ENCODE measurements around the gene KNDC1.
"Not testable (repeated sequence)": the region's sequence is repeated elsewhere in the genome, so short reads cannot be mapped to it uniquely, and the experiment has no call there.

KNDC1 gene

DNA sequence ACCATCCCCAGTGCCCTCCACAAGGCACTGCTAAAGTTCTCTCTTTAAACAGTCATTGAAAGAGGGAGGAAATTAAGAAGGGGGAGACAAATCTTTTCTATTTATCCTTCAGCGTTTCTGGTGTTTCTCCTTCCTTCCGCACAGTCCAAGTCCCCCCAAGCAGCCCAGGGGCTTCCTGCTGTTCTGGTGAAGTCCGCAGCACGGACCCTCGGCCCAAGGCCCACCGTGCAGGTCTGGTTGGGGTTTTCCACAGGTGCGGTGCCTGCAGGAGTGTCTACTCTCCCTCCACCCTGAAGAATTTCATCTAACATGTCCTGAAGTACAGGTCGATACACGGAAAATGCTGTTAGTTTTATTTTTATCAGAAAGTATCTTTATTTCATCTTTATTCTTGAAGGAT lies 34.1 kb upstream of the KNDC1 start:
- DNase-seq, result no peak

DNA sequence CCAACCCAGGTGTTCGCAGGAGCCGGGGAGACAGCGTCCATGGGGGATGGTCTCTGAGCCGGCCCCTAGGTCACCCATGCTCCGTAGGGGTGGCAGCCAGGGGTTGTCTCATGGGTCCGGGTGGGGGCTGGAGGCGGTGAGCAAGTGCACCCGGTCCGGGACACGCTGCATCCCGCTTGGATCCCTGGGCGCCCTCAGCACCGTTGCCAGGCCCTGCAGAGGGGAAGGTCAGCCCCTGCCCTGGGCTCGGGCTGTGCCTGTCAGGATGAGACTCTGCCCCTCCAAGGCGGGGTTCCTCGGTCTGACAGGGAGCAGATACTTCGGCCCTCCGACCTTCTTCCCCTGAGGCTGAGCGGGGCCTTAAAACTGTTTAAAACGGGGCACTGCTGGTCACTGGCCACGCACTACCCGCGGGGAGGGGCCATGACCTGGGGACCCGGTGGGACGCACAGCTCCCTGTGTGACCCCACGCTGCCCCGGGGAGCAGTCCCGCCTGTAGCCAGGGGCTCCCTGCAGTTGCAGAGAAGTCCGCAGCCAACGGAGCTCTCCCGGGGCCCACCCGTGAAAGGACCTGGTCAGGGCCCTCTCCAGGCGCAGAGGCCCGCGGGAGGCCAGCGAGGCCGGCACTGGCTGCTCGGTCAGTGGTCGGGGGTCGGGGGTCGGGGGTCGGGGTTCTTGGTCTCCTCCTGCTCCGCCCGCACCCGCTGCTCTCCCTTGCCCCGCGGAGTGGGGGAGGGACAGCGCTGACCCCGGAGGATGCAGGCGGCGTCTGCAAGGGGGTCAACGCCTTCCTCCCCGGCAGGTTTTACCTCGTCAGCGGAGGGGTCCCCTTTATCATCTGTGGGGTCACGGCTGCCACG lies 33.4 kb upstream of the KNDC1 start:
- DNase-seq, result no peak

DNA sequence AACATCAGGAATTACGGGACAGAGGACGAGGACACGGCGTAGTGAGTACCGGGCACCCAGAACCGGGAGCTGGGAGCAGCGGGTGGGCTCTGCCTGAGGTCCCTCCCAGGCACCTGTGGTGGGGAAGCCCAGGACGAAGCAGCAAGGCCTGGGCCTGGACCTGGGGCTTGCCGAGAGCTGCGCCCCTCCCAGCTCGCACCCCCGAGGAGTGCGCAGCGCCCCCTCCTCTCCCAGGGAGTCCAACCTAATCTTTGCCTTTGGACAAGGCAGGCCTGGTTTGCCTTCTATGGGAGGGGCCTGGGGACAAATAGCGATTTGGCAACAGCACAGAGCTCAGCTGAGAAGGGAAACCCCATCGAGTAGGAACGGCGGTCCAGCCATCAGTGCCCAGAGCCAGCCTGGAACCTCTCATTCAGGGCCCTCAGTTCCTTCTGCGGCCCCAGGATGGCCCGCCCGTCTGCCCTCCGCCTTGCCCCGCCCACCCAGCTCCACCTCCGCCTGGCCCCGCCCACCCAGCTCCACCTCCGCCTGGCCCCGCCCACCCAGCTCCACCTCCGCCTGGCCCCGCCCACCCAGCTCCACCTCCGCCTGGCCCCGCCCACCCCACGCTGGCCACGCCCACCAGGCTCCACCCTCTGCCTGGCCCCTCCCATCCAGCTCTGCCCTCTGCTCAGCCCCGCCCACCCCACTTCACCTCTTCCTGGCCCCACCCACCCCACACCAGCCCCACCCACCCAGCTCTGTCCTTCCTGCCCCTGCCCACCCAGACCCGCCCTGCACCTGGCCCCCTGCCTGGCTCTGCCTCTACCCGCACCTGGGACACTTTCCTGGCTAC lies 32.5 kb upstream of the KNDC1 start:
- DNase-seq, result no peak

DNA sequence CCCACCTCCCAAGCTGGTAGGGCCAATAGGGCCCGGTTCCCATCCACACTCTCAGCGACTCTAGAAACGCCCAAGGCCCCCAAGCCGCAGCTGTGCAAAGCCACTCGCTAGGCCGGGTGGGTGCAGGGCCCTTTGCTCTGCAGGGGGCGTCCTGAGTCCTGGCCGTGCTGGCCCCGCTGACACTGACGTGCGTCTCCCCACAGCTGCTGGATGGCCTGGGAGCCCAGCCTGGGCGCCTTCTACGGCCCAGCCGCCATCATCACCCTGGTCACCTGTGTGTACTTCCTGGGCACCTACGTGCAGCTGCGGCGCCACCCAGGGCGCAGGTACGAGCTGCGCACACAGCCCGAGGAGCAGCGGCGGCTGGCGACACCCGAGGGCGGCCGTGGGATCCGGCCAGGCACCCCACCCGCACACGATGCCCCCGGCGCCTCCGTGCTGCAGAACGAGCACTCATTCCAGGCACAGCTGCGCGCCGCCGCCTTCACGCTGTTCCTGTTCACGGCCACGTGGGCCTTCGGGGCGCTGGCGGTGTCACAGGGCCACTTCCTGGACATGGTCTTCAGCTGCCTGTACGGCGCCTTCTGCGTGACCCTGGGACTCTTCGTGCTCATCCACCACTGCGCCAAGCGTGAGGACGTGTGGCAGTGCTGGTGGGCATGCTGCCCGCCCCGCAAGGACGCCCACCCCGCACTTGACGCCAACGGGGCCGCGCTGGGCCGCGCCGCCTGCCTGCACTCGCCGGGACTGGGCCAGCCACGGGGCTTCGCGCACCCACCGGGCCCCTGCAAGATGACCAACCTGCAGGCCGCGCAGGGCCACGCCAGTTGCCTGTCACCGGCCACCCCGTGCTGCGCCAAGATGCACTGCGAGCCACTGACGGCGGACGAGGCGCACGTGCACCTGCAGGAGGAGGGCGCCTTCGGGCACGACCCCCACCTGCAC lies 31.6 kb upstream of the KNDC1 start:
- no peak for DNase-seq

DNA sequence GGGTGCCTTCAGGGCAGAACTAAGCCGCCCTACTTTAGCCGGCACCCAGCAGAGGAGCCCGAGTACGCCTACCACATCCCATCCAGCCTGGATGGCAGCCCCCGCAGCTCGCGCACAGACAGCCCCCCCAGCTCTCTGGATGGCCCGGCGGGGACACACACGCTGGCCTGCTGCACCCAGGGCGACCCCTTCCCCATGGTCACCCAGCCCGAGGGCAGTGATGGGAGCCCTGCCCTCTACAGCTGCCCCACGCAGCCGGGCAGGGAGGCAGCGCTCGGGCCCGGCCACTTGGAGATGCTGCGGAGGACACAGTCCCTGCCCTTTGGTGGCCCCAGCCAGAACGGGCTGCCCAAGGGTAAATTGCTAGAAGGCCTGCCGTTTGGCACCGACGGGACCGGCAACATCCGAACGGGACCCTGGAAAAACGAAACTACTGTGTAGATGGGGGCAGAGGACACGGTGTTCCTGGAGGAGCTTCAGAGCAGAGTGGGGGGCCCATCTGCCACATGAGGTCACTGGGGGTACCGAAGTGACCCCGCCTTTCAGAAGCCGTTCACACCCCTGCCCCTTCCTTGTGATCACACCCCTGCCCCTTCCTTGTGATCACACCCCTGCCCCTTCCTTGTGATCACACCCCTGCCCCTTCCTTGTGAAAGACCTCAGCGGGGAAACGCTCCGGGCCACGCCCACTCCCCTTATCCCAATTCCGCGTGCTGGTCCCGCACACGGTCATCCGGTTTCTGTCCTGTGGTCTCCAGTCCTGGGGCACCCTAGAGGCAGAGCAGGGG lies 30.8 kb upstream of the KNDC1 start:
- DNase-seq, result no peak

DNA sequence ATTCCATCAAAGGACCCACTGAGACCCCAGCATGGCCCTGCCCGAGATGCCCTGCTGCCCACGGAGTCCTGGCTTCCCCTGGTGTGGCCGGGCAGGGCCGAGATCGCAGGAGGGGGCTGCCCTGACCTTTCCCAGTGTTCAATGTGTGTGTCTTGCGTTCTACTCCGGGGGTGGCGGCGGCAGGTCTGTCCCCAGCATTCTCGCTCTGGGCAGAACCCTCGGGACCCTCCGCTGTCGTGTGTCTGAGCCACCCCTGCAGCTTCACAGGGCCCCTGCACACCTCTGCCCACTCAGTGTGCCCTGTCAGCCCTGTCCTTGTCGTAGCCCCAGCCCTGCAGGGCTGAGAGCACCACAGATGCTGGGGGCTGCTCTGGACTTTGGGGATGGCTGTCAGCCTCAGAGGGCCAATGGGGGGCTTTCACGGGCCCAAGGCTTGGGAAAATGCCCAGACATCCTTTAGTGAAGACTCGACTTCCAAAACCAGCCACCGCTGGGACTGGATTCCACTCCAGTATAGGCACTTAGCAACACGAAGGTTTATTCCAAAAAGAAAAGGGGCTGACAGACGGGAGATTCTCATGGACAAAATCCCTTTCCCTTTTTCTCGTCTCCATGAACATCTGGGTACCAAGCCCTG lies 30.0 kb upstream of the KNDC1 start:
- DNase-seq, result no peak

DNA sequence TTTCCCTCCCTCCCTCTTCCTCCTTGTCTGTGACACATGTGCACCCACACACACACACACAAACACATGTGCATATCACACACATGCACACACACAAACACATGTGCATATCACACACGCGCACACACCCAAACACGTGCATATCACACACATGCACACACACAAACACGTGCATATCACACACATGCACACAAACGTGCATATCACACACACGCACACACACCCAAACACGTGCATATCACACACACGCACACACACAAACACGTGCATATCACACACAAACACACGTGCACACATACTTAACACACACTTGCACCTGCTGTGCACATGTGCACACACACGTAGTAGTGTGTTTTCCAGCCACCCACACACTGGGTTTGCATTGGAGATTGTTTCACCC lies 29.4 kb upstream of the KNDC1 start:
- no peak for DNase-seq

DNA sequence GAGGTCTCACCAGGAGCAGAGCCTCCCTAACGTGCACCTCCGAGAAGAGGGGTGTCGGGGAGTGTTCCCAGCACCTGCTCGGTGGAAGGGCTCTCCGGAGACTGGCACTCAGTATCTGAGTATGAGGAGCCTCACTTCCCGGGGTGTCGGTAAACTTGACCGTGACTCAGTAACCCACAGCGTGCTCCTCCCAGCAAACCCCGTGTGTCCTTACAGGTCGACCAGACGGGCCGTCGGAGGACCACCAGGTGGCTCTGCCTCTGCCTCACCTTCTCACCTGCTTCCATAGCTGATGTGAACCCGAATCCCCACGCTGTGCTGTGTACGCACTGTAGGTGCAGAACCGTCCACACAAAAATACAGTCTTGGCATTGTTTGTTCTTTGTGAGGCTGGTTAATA lies 29.0 kb upstream of the KNDC1 start:
- no peak for DNase-seq

DNA sequence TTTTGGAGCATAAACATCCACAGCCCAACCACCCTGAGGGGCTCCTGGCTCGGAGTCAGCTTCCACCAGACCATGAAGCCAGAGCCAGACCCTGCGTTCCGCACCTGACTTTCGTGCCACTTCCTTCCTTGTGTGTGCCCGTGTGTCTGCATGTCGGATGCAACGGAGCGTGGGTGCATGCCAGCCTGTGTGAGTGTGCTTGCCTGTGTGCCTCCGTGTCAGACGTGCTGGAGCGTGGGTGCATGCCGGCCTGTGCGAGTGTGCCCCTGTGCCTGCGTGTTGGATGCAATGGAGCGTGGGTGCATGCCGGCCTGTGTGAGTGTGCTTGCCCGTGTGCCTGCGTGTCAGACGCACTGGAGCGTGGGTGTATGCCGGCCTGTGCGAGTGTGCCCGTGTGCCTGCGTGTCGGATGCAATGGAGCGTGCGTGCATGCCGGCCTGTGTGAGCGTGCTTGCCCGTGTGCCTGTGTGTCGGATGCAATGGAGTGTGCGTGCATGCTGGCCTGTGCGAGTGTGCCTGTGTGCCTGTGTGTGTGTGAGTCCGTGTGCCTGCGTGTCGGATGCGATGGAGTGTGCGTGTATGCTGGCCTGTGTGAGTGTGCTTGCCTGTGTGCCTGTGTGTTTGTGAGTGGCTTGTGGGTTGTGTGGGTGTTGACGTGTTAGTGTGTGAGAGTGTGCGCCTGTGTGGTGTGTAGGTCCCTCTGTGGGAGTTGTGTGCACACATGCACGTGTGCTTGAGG lies 28.1 kb upstream of the KNDC1 start:
- no peak for DNase-seq

DNA sequence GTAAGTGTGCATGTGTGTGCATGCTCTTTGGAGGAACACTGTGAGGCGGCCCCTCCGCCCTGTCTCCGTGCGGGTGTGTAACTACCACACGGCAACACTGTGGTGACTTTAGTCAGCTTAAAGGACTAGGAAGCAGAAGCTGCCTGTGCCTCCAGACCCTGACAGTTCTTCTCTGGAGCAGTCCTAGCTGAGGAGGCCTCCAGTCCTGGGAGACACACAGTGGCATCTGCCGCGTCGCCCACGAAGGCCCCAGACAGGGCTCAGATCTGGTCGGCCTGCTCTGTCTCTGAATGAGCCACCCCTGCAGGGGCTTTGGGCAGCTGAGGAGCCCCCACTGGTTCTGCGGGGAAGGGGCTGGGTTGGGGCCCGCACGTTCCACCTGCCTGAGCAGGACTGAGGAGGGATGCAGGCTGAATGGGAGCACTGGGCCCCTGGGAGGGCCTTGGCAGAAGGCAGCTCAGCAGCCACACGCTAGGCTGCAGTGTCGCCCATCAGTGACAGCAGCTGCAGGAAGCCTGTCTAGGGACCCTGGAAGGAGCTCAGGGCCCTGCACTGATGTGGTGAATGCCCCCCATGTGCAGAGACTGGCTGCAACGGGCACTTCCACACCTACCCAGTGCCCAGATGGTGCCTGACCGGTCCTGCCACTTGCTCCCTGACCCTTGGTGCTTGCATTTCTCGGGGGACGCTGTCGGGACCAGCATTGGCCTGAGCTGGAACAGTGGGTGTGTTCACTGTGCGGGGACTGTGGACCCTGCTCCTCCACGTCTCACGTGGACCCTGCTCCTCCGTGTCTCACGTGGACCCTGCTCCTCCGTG lies 27.3 kb upstream of the KNDC1 start:
- no peak for DNase-seq

DNA sequence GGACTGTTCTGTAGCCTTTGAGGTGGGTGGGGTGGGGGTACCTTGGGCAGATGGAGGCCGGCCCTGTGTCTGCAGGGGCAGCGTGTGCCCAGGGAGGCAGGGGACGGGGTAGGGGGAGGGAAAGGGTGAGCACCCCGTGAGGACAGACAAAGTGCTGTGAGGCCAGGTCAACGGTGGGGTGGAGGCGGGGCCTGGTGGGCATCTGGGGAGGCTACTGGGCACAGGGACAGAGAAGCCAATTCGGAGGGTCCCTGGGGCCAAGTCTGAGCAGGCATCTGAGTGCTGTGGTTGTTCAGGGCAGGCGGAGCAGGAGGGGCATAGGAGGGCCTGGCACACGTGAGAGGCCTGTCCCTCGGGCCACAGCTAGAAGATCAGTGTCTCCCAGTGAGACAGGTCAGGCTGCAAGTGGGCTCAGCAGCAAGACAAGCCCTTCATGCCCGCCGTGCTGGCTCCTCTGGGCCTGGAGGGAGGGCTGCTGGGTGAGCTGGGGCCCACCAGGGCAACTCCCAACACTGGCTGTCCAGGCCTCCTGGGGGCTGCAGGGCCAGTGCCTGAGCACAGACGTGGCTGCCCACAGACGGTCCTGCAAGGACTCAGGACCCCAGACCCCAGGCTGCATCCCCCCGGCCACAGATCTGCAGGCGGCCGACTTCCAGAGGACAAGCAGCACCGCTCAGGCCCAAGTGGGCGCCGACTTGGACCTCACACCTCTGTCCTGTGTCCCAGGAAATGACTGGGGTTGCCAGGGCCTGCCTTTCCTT lies 26.4 kb upstream of the KNDC1 start:
- no peak for DNase-seq

DNA sequence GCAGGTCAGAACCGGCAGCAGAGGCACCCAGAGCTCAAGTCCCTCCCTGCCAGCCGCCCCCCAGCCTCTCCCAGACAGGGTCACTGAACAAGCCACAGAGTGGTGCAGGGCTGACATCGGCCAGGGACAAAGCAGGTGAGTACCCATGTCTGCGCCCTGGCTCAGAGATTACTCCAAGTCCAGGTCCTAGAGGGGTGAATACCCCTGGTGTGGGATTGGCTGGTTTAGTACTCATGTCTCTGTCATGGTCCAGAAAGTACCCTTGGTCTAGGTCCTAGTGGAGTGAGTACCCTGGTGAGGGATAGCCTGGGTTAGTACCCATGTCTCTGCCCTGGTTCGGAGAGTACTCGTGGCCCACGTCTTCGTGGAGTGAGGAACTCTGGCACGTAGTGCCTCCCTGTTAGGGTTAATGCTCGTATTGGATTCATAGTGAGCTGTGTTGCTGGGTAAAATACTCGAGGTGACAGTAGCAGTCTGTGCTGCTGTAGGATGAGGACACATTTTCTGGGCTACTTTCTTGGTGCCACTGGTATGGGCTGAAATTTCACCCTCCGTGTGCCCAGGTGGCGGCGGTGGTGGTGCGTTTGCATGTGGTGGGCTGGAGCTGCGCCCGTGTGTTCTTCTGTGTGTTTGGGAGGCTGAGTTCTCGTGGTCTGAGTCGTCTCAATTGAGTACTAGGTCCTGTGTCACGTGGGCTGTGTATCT lies 25.5 kb upstream of the KNDC1 start:
- DNase-seq, result no peak

DNA sequence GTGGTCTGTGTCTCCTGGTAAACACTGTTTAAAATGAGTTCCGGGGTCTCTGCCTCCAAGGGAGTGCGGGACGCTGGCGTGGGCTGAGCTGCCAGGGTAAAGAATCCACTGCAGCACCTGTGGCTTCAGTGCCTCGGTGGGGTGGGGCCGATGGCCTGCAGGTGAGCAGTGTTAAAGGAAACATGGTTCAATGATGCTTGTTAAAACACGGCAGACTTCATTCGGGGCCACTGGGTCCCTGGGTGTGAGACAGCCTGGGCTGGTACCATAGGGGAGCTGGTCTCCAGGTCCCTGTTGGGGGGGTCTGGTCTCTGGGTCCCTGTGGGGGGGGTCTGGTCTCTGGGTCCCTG lies 24.9 kb upstream of the KNDC1 start:
- DNase-seq, result no peak

DNA sequence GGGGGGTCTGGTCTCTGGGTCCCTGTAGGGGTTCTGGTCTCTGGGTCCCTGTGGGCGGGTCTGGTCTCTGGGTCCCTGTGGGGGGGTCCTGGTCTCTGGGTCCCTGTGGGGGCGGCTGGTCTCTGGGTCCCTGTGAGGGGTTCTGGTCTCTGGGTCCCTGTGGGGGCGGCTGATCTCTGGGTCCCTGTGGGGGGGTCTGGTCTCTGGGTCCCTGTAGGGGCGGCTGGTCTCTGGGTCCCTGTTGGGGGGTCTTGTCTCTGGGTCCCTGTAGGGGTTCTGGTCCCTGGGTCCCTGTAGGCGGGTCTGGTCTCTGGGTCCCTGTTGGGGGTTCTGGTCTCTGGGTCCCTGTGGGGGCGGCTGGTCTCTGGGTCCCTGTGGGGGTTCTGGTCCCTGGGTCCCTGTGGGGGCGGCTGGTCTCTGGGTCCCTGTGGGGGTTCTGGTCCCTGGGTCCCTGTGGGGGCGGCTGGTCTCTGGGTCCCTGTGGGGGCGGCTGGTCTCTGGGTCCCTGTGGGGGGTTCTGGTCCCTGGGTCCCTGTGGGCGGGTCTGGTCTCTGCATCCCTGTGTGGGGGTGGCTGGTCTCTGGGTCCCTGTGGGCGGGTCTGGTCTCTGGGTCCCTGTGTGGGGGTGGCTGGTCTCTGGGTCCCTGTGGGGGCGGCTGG lies 22.4 kb upstream of the KNDC1 start:
- DNase-seq, result not testable (repeated sequence)

DNA sequence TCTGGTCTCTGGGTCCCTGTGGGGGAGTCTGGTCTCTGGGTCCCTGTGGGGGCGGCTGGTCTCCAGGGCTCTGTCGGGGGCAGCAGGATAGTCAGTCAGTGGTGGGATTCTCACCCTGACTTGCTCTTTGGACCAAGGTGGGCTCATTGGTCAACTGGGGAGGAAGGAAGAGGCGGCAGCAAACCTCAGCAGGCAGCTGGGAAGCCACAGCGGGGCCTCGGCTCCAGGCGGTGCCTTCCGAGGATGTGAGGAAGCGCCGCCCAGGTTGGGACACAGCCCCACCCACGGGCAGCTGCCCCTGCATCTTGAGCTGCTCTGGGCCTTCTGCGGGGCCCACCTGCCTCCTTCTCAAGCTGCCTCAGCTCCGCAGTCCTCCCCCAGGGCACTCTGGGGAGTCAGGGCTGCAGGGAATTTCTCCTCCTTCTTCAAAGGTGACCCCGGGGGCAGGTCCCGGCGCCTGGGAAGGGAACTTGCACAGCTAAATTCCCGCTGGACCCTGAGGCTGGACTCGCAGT lies 20.4 kb upstream of the KNDC1 start:
- DNase-seq, result no peak

DNA sequence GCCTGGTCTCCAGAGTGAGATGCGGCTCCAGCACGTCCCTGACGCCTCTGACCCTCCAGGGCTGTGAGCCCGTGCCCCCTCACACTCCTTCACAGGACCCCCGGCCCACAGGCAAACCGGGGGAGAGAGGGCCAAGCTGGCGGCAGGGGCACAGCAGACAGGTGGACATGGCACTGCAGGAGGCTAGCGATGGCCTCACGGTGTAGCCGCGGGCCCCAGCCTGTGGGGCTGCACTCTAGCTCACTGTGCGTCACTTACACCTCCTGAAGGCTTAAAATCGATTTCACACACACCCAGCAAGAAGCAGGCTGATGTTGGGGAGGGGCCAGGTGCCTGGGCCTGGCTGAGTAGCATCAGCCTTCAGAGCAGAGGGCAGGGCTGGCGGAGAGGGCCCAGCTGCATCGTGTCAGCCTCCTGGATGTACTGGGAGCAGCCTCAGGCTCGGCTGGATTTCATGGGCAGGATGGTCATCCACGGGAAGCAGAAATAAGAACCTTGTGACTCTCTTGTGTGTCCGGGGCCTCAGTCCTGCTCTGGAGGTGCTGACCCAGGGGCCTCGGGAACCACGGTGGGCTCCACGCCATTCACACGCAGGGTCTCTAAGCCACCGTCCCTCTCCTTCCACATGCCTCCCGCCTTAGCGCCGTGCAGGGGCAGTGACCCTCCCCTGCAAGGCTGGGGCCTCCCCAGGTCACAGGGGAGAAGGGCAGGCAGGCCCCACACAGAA lies 19.4 kb upstream of the KNDC1 start:
- no peak for DNase-seq
